Testis (tissue), 2 donors: Measurements from ENCODE around the gene CD3E.

Source experiments
- CTCF ChIP-seq, 3 experiments: fragments of 450-650 bp in 2 of 3; fragments of 200-600 bp in 1 of 3; sonication (generic) in 1 of 3; IDR thresholded peaks; one replicate each; pipeline ENCODE4 v1.5.1; 2016 to 2019; ENCODE audit warnings: antibody characterized with exemption in 3 of 3, mild to moderate bottlenecking in 2 of 3, moderate library complexity in 1 of 3
- POLR2A ChIP-seq: fragments of 450-650 bp; IDR thresholded peaks from one replicate; pipeline ENCODE4 v1.6.1; 2017; ENCODE audit warnings: antibody characterized with exemption, mild to moderate bottlenecking, moderate library complexity

- TF ChIP-seq CTCF (IDR thresholded peaks at IDR 0.05), result peak in 1 of 3 experiments; percentile 27
- TF ChIP-seq POLR2A, result no peak
Measured at GRCh38 chr11:118295815-118296454, 8.6 kb upstream of the CD3E start.
